ENCODE results near the gene SLC38A3. TPM values are rescaled to one million over a fixed set of nuclear protein-coding genes. Genes with fewer than 3 reads are reported as not detected.

The SLC38A3 gene
- total and polyA plus RNA-seq, 2 experiments from 2014 or later = 0.28 to 1.3 TPM

- peak overlapping the region; percentile 95 for H3K27ac Mint-ChIP-seq
- H3K36me3 Mint-ChIP-seq (ENCODE audit: low read depth) = peaks cover 10% of the 10 kb centered on the region
- peak overlapping the region; percentile 16 for H3K4me2 ChIP-seq
- H2AFZ ChIP-seq = no peak overlapping the region
- H3K36me3 ChIP-seq (ENCODE audit: insufficient read depth) = no peaks in the 10 kb centered on the region
- peaks cover 60% of the 10 kb centered on the region for H3K4me1 Mint-ChIP-seq
- H3K4me3 ChIP-seq = peak overlapping the region; percentile 1; the same call in 1 of the 2 replicates
- H3K27me3 ChIP-seq (ENCODE audit: insufficient read depth) = no peaks in the 10 kb centered on the region
- peaks cover 55% of the 10 kb centered on the region for H3K4me1 ChIP-seq (ENCODE audit: insufficient read depth)
- ATAC-seq = no peak
- H3K9me3 Mint-ChIP-seq = no peaks in the 10 kb centered on the region
- TF ChIP-seq ETS1 (IDR thresholded peaks at IDR 0.05) = no peak
- no peak for TF ChIP-seq JUNB (IDR thresholded peaks at IDR 0.05; ENCODE audit: unreplicated experiment)
- TF ChIP-seq STAT1 (IDR thresholded peaks at IDR 0.05; ENCODE audit: unreplicated experiment) = no peak
- no peak for TF ChIP-seq ZNF114 (CRISPR knock-in tag; IDR thresholded peaks at IDR 0.05)
- TF ChIP-seq POLR2AphosphoS5 (IDR thresholded peaks at IDR 0.05; ENCODE audit: low read depth) = no peak
- TF ChIP-seq CTCF (conservative IDR thresholded peaks at IDR 0.05; ENCODE audit: low read depth in 2 of 2) = no peak
- no peak for TF ChIP-seq EZH2 (IDR thresholded peaks at IDR 0.05; ENCODE audit: low read depth, unreplicated experiment)
- no peak for TF ChIP-seq REST (IDR thresholded peaks at IDR 0.05; ENCODE audit: unreplicated experiment)
- TF ChIP-seq CREB1 (CRISPR knock-in tag; IDR thresholded peaks at IDR 0.05; ENCODE audit: low read depth) = no peak
- no peak for TF ChIP-seq ZNF331 (CRISPR knock-in tag; IDR thresholded peaks at IDR 0.05; ENCODE audit: low read depth)
- TF ChIP-seq NANOG (IDR thresholded peaks at IDR 0.05; ENCODE audit: borderline replicate concordance) = no peak
- no peak for TF ChIP-seq EZH2phosphoT487 (IDR thresholded peaks at IDR 0.05; ENCODE audit: unreplicated experiment)
- no peak for TF ChIP-seq ZNF462 (CRISPR knock-in tag; IDR thresholded peaks at IDR 0.05)
- peaks cover 25% of the 10 kb centered on the region for H3F3A ChIP-seq (replicated peaks; ENCODE audit: low read depth)
- no peaks in the 10 kb centered on the region for H3K9me2 ChIP-seq (ENCODE audit: insufficient read depth)
- H4K20me1 ChIP-seq (replicated peaks; ENCODE audit: insufficient read depth) = no peaks in the 10 kb centered on the region; the same call in 1 of the 2 replicates
- no peaks in the 10 kb centered on the region for H3K79me2 ChIP-seq (replicated peaks; ENCODE audit: insufficient read depth)
- peak overlapping the region; percentile 51; the same call in 2 of the 3 replicates for H3K4me3 Mint-ChIP-seq
- DNase-seq (ENCODE audit: low spot score) = no peak
- H3K27ac ChIP-seq (ENCODE audit: low read depth) = peak overlapping the region; percentile 89
- peaks cover 29% of the 10 kb centered on the region for H3K27me3 Mint-ChIP-seq (ENCODE audit: insufficient read depth, low read depth, poor library complexity)
These were observed 58.7 kb downstream of the SLC38A3 start for GRCh38 chr3:50263478-50264382.

All from GM23338 (cell line).